Loucy (cell line): Measurements from ENCODE around the gene ABHD12.

Experiments used
- H2AFZ ChIP-seq: fragments of 200-600 bp; sonication (generic); 2 replicates; pipeline ENCODE4 v1.6.0; 2016; ENCODE audit warnings: antibody characterized with exemption, mild to moderate bottlenecking, low read length, moderate library complexity
- H3F3A ChIP-seq: fragments of 200-600 bp; 2 replicates; pipeline ENCODE4 v1.6.0; 2016; ENCODE audit warnings: antibody characterized with exemption, low read depth, mild to moderate bottlenecking
- H3K27me3 ChIP-seq: fragments of 200-600 bp; sonication (generic); 2 replicates; pipeline ENCODE4 v1.6.1; 2014; ENCODE audit warnings: low read length, mild to moderate bottlenecking; ENCODE audit not compliant: insufficient read depth, poor library complexity, severe bottlenecking
- H3K36me3 ChIP-seq: fragments of 200-600 bp; sonication (generic); 2 replicates; pipeline ENCODE4 v1.6.1; 2016; ENCODE audit warnings: low read length; ENCODE audit not compliant: insufficient read depth
- H3K4me1 ChIP-seq: fragments of 200-600 bp; sonication (generic); 2 replicates; pipeline ENCODE4 v1.5.1; 2014; ENCODE audit warnings: low read length, mild to moderate bottlenecking; ENCODE audit not compliant: insufficient read depth, poor library complexity, severe bottlenecking
- H3K4me2 ChIP-seq: fragments of 200-600 bp; sonication (generic); 2 replicates; pipeline ENCODE4 v1.6.0; 2014; ENCODE audit warnings: antibody characterized with exemption, low read length, low read depth, mild to moderate bottlenecking; ENCODE audit not compliant: poor library complexity, severe bottlenecking
- H3K4me3 ChIP-seq: fragments of 200-600 bp; sonication (generic); 2 replicates; pipeline ENCODE4 v1.5.1; 2014; ENCODE audit warnings: low read length, mild to moderate bottlenecking, mixed read lengths; ENCODE audit not compliant: poor library complexity, severe bottlenecking
- H3K79me2 ChIP-seq: fragments of 200-600 bp; sonication (generic); 2 replicates; pipeline ENCODE4 v1.6.1; 2014; ENCODE audit warnings: low read length; ENCODE audit not compliant: insufficient read depth
- H3K9ac ChIP-seq: fragments of 200-600 bp; sonication (generic); 2 replicates; pipeline ENCODE4 v1.6.0; 2014; ENCODE audit warnings: mild to moderate bottlenecking, low read depth, low read length, moderate library complexity; ENCODE audit not compliant: poor library complexity, severe bottlenecking
- H3K9me2 ChIP-seq: fragments of 200-600 bp; sonication (generic); replicated peaks from 2 replicates; pipeline ENCODE4 v1.6.1; 2016; ENCODE audit warnings: low read depth, low read length, mixed read lengths
- H3K9me3 ChIP-seq: fragments of 200-600 bp; sonication (generic); 2 replicates; pipeline ENCODE4 v1.6.1; 2014; ENCODE audit warnings: mild to moderate bottlenecking, antibody characterized with exemption, low read length, low read depth; ENCODE audit not compliant: insufficient read depth
- H4K20me1 ChIP-seq: fragments of 200-600 bp; sonication (generic); 2 replicates; pipeline ENCODE4 v1.6.0; 2014; ENCODE audit warnings: antibody characterized with exemption, low read length, mild to moderate bottlenecking; ENCODE audit not compliant: insufficient read depth, poor library complexity, severe bottlenecking
- CTCF ChIP-seq: fragments of 200-600 bp; sonication (generic); conservative IDR thresholded peaks from 2 replicates; pipeline ENCODE4 v1.5.1; 2014; ENCODE audit warnings: mild to moderate bottlenecking, antibody characterized with exemption, low read length
- EZH2phosphoT487 ChIP-seq: fragments of 200-600 bp; IDR thresholded peaks from 2 replicates; pipeline ENCODE4 v1.6.1; 2018; ENCODE audit warnings: antibody characterized with exemption, mild to moderate bottlenecking, moderate library complexity, borderline replicate concordance

ABHD12 gene

DNA sequence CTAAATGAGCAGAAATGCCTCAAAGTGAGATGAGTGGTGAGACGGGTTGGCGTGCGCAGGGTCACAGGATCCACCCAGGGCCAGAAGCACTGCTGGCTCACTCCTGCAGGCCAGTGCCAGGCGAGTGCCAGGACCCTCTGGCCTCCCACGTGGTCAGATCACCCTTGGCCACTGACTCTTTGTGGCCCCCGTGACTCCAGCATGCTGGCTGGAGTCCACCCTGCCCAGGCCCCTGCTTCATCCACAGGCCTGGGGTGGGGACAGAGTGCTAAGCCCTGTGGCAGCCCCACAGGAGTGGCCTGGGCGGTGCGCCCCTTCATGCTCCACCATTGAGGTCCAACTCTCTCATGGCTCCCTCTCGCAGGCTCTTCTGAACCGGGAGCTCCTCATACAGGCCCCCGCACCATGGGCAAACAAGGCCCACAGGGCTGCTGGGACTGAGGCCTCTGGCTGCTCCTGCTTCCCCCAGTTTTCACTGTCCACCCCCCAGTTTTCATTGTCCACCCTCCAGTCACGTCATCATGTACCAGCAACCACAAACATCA is 61.6 kb downstream of the ABHD12 start:
- peaks cover 28% of the 10 kb centered on the region for H3K79me2 ChIP-seq
- H3F3A ChIP-seq, result no peaks in the 10 kb centered on the region
- H3K36me3 ChIP-seq, result no peaks in the 10 kb centered on the region
- H3K4me2 ChIP-seq, result no peak overlapping the region
- H3K4me1 ChIP-seq, result no peaks in the 10 kb centered on the region
- no peaks in the 10 kb centered on the region for H4K20me1 ChIP-seq
- no peak overlapping the region for H2AFZ ChIP-seq
- TF ChIP-seq EZH2phosphoT487, result no peak
- no peaks in the 10 kb centered on the region for H3K9me3 ChIP-seq
- H3K9me2 ChIP-seq, result no peaks in the 10 kb centered on the region
- H3K4me3 ChIP-seq, result no peak overlapping the region
- no peaks in the 10 kb centered on the region for H3K27me3 ChIP-seq
- H3K9ac ChIP-seq, result no peak overlapping the region

DNA sequence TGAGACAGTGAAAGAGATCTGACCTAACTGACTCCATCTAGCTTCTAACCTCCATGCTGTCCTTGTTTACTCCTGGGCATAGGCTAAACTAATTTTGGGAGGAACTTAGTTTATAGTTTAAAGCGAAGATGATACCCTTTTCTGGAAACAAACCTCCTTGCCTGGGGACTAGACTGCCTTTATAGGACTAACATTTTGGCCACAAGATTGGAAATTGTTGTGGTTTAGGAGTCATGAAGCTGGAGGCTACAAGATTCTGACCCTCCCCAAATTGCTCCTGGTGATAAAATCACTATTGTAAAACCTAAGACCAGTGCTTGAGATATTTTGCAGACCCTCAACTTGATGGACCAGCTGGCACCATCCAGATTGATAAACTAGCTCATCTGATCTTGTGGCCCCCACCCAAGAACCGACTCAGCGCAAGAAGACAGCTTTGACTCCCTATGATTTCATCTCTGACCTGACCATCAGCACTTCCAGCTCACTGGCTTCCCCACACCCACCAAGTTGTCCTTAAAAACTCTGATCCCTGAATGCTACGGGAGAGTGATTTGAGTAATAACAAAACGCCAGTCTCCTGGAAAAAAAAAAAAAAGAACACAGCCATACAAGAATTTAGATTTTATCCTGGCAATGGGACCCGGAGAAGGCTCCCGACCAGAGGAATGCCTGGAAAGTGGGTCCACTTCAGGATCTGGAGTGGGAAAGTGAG is 63.0 kb downstream of the ABHD12 start:
- Histone ChIP-seq H3K4me2 (no peak overlapping the region), H2AFZ (no peak overlapping the region), H3F3A (no peaks in the 10 kb centered on the region), H3K9ac (no peak overlapping the region), H3K9me3 (no peaks in the 10 kb centered on the region), H3K36me3 (peaks cover 7% of the 10 kb centered on the region; the same call in 1 of the 2 replicates), H3K4me1 (no peaks in the 10 kb centered on the region), H3K27me3 (no peaks in the 10 kb centered on the region), H3K9me2 (no peaks in the 10 kb centered on the region), H3K79me2 (peaks cover 28% of the 10 kb centered on the region), H3K4me3 (no peak overlapping the region), H4K20me1 (no peaks in the 10 kb centered on the region)
- no peak for TF ChIP-seq EZH2phosphoT487
- TF ChIP-seq CTCF, result no peak

GRCh38 chr20:25325997-25326396 is 64.6 kb downstream of the ABHD12 start:
- Histone ChIP-seq H3K27me3 (no peaks in the 10 kb centered on the region), H4K20me1 (no peaks in the 10 kb centered on the region), H3K4me1 (peaks cover 8% of the 10 kb centered on the region), H2AFZ (no peak overlapping the region), H3K9me3 (no peaks in the 10 kb centered on the region), H3K4me2 (no peak overlapping the region), H3K36me3 (peaks cover 14% of the 10 kb centered on the region; the same call in 1 of the 2 replicates), H3K9ac (no peak overlapping the region), H3F3A (no peaks in the 10 kb centered on the region), H3K9me2 (no peaks in the 10 kb centered on the region), H3K4me3 (no peak overlapping the region), H3K79me2 (peaks cover 28% of the 10 kb centered on the region)
- TF ChIP-seq EZH2phosphoT487, result no peak
- no peak for TF ChIP-seq CTCF

DNA sequence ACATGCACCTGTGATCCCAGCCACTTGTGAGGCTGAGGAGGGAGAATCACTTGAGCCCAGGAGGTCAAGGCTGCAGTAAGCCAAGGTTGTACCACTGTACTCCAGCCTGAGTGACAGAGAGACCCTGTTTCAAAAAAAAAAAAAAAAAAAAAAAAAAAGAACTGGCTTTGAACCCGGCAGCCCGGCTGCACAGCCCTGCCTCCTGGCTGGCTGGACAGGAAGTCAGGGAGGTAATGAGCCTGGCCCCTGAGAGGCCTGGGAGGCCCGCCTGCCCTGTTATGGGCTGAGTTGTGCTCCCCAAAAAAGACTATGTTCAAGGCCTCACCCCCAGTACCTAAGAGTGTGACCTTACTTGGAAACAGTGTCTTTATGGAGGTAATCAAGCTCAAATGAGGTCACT is 65.6 kb downstream of the ABHD12 start:
- no peak overlapping the region for H2AFZ ChIP-seq
- H3K4me3 ChIP-seq, result no peak overlapping the region
- H3K4me1 ChIP-seq, result peaks cover 8% of the 10 kb centered on the region
- H3K27me3 ChIP-seq, result no peaks in the 10 kb centered on the region
- H3K79me2 ChIP-seq, result peaks cover 28% of the 10 kb centered on the region
- no peaks in the 10 kb centered on the region for H4K20me1 ChIP-seq
- TF ChIP-seq EZH2phosphoT487, result no peak
- TF ChIP-seq CTCF, result no peak
- peaks cover 19% of the 10 kb centered on the region; the same call in 1 of the 2 replicates for H3K36me3 ChIP-seq
- H3K9ac ChIP-seq, result no peak overlapping the region
- no peaks in the 10 kb centered on the region for H3K9me2 ChIP-seq
- no peak overlapping the region for H3K4me2 ChIP-seq
- no peaks in the 10 kb centered on the region for H3F3A ChIP-seq
- no peaks in the 10 kb centered on the region for H3K9me3 ChIP-seq
